CD8-positive, alpha-beta memory T cell (primary cell): ENCODE data around the gene SRSF1. TPM values are rescaled to one million over a fixed set of nuclear protein-coding genes. Genes with fewer than 3 reads are reported as not detected.
A peak's percentile ranks its signal among the peaks of the same experiment; 100 is the strongest.

ENCODE experiments used
- CTCF ChIA-PET: fragments of 350-600 bp; sonication (Branson Sonifier 250); formaldehyde crosslinking; loops from one replicate; lab custom pipeline; 2021; ENCODE audit warnings: antibody characterized with exemption; lab: Charles Lee
- POLR2A ChIA-PET: fragments of 350-600 bp; sonication (Branson Sonifier 250); formaldehyde crosslinking; loops from one replicate; lab custom pipeline; 2021; ENCODE audit warnings: antibody characterized with exemption; lab: Charles Lee
- DNase-seq, 5 donors: peaks; one replicate each; pipeline versions ENCODE4 v3.0.0 to v3.0.0-alpha.2; 2020 to 2022; ENCODE audit warnings: mixed read lengths in 1 of 5
- H3K27ac ChIP-seq: one replicate; pipeline ENCODE4 v1.7.0; 2013; ENCODE audit warnings: low read depth, mild to moderate bottlenecking, low read length, moderate library complexity
- H3K27me3 ChIP-seq: 2 replicates; pipeline ENCODE4 v1.7.0; 2013; ENCODE audit warnings: low read length, mild to moderate bottlenecking; ENCODE audit not compliant: insufficient read depth, poor library complexity, severe bottlenecking
- H3K36me3 ChIP-seq: 2 replicates; pipeline ENCODE4 v1.7.0; 2013; ENCODE audit warnings: mild to moderate bottlenecking, low read length, moderate library complexity; ENCODE audit not compliant: insufficient read depth
- H3K4me1 ChIP-seq: 2 replicates; pipeline ENCODE4 v1.7.0; 2013; ENCODE audit warnings: mild to moderate bottlenecking, low read length, moderate library complexity; ENCODE audit not compliant: insufficient read depth
- H3K4me3 ChIP-seq: 2 replicates; pipeline ENCODE4 v1.7.0; 2013; ENCODE audit warnings: mild to moderate bottlenecking, low read length
- H3K9me3 ChIP-seq: 2 replicates; pipeline ENCODE4 v1.7.0; 2013; ENCODE audit warnings: mild to moderate bottlenecking, low read length
- H3K27ac Mint-ChIP-seq, 8 donors: one replicate each; pipeline ENCODE4 v1.8.0; 2020 to 2021; ENCODE audit warnings: mixed read lengths in 8 of 8, mild to moderate bottlenecking in 6 of 8, inconsistent platforms in 3 of 8, moderate library complexity in 3 of 8
- H3K27me3 Mint-ChIP-seq, 2 donors: one replicate each; pipeline ENCODE4 v1.8.0; 2020 to 2021; ENCODE audit warnings: mixed read lengths in 2 of 2, mild to moderate bottlenecking in 1 of 2, moderate library complexity in 1 of 2
- H3K36me3 Mint-ChIP-seq, 3 donors: one replicate each; pipeline ENCODE4 v1.8.0; 2020 to 2021; ENCODE audit warnings: mixed read lengths in 3 of 3, inconsistent platforms in 1 of 3, mild to moderate bottlenecking in 1 of 3
- H3K4me1 Mint-ChIP-seq, 3 donors: one replicate each; pipeline ENCODE4 v1.8.0; 2020 to 2021; ENCODE audit warnings: mixed read lengths in 3 of 3, inconsistent platforms in 1 of 3, mild to moderate bottlenecking in 1 of 3
- H3K4me3 Mint-ChIP-seq, 7 donors: one replicate each; pipeline ENCODE4 v1.8.0; 2020 to 2021; ENCODE audit warnings: mixed read lengths in 7 of 7, mild to moderate bottlenecking in 6 of 7, moderate library complexity in 4 of 7, inconsistent platforms in 2 of 7
- H3K9me3 Mint-ChIP-seq, 5 donors: one replicate each; pipeline ENCODE4 v1.8.0; 2020 to 2022; ENCODE audit warnings: mixed read lengths in 5 of 5, mild to moderate bottlenecking in 3 of 5, moderate library complexity in 2 of 5, inconsistent platforms in 1 of 5
- polyA plus RNA-seq: library from polyadenylated mRNA; unstranded; fragments of 300-500 nt; fragmentation: Illumina TruSeq; gene quantifications from one replicate; pipeline ENCODE4 v1.2.3, GENCODE V29; 2021
- total RNA-seq, 2 experiments: library from RNA; stranded (reverse); gene quantifications; one replicate each; pipeline ENCODE4 v1.2.3, GENCODE V29; 2021

Gene SRSF1
- total and polyA plus RNA-seq, 3 experiments from 2014 or later: 50.6 to 492 (median 469) TPM

- H3K36me3 ChIP-seq: peaks cover 28% of the 10 kb centered on the region
- Mint-ChIP-seq H3K27me3 (peaks cover 0 to 12% of the 10 kb centered on the region in 2 donors), H3K36me3 (peaks cover 9 to 48% (median 21%) of the 10 kb centered on the region in 3 donors), H3K9me3 (no peaks in the 10 kb centered on the region), H3K4me3 (peak overlapping the region; percentile 99 to 100 (median 100)), H3K4me1 (peaks cover 41 to 50% (median 47%) of the 10 kb centered on the region in 3 donors), H3K27ac (peak overlapping the region; percentile 95 to 100 (median 99))
- CTCF ChIA-PET: interaction anchor here (0.8 to 2.2 kb wide), 13 partner anchors 9 to 309 kb away, joined by 3 to 7 read pairs (median 4); partner anchors contain the start of gene CUEDC1
- H3K4me1 ChIP-seq: peaks cover 37% of the 10 kb centered on the region
- DNase-seq: no peak
- H3K27ac ChIP-seq: peak overlapping the region; percentile 96
- no peaks in the 10 kb centered on the region for H3K27me3 ChIP-seq
- no peaks in the 10 kb centered on the region for H3K9me3 ChIP-seq
- POLR2A ChIA-PET: interaction anchor here (0.6 to 2.8 kb wide), 10 partner anchors 16 to 324 kb away, joined by 3 to 31 read pairs (median 4); partner anchors contain the start of genes DYNLL2, MRPS23 and VEZF1
- peak overlapping the region; percentile 86 for H3K4me3 ChIP-seq
Measured at GRCh38 chr17:58007781-58008706, 998 bp upstream of the SRSF1 start.

GRCh38 chr17:58006560-58006923 lies 504 bp downstream of the SRSF1 start:
- POLR2A ChIA-PET: interaction anchor here (0.5 to 2.8 kb wide), 7 partner anchors 16 to 722 kb away, joined by 3 to 31 read pairs (median 6); partner anchors contain the start of genes DYNLL2, MRPS23, SUPT4H1 and VEZF1
- H3K4me3 Mint-ChIP-seq: peak overlapping the region; percentile 99 to 100 (median 100)
- H3K4me3 ChIP-seq: peak overlapping the region; percentile 86
- DNase-seq: peak; percentile 30 to 70 (median 49)
- H3K27ac Mint-ChIP-seq: peak overlapping the region; percentile 95 to 100 (median 99)
- peak overlapping the region; percentile 96 for H3K27ac ChIP-seq
- H3K27me3 ChIP-seq: no peaks in the 10 kb centered on the region
- no peaks in the 10 kb centered on the region for H3K9me3 ChIP-seq
- peaks cover 32% of the 10 kb centered on the region for H3K36me3 ChIP-seq
- H3K4me1 ChIP-seq: peaks cover 39% of the 10 kb centered on the region
- peaks cover 49 to 64% (median 61%) of the 10 kb centered on the region in 3 donors for H3K4me1 Mint-ChIP-seq
- peaks cover 0 to 10% of the 10 kb centered on the region in 2 donors for H3K27me3 Mint-ChIP-seq
- CTCF ChIA-PET: interaction anchor here (0.5 to 2.2 kb wide), 8 partner anchors 7 to 310 kb away, joined by 3 to 7 read pairs (median 4); partner anchors contain the start of gene VEZF1
- peaks cover 9 to 61% (median 23%) of the 10 kb centered on the region in 3 donors for H3K36me3 Mint-ChIP-seq
- no peaks in the 10 kb centered on the region for H3K9me3 Mint-ChIP-seq

GRCh38 chr17:58005728-58006559 lies 1.1 kb downstream of the SRSF1 start:
- POLR2A ChIA-PET: interaction anchor here (0.5 to 2.8 kb wide), 6 partner anchors 18 to 721 kb away, joined by 3 to 31 read pairs (median 11); partner anchors contain the start of genes DYNLL2, MRPS23, SUPT4H1 and VEZF1
- H3K4me3 Mint-ChIP-seq: peak overlapping the region; percentile 99 to 100 (median 100)
- H3K27ac Mint-ChIP-seq: peak overlapping the region; percentile 95 to 100 (median 99)
- Histone ChIP-seq H3K36me3 (peaks cover 32% of the 10 kb centered on the region), H3K27ac (peak overlapping the region; percentile 96), H3K4me3 (peak overlapping the region; percentile 86), H3K27me3 (no peaks in the 10 kb centered on the region), H3K4me1 (peaks cover 39% of the 10 kb centered on the region), H3K9me3 (no peaks in the 10 kb centered on the region)
- CTCF ChIA-PET: interaction anchor here (0.5 to 2.2 kb wide), 5 partner anchors 9 to 146 kb away, joined by 3 to 6 read pairs (median 3); partner anchors contain the start of gene VEZF1
- DNase-seq: no peak
- peaks cover 52 to 67% (median 64%) of the 10 kb centered on the region in 3 donors for H3K4me1 Mint-ChIP-seq
- H3K36me3 Mint-ChIP-seq: peaks cover 9 to 66% (median 23%) of the 10 kb centered on the region in 3 donors
- H3K27me3 Mint-ChIP-seq: peaks cover 0 to 10% of the 10 kb centered on the region in 2 donors
- H3K9me3 Mint-ChIP-seq: no peaks in the 10 kb centered on the region

- H3K9me3 Mint-ChIP-seq: no peaks in the 10 kb centered on the region
- Histone ChIP-seq H3K36me3 (peaks cover 32% of the 10 kb centered on the region), H3K4me3 (peak overlapping the region; percentile 86), H3K9me3 (no peaks in the 10 kb centered on the region), H3K27me3 (no peaks in the 10 kb centered on the region), H3K27ac (peak overlapping the region; percentile 96), H3K4me1 (peaks cover 39% of the 10 kb centered on the region)
- H3K4me3 Mint-ChIP-seq: peak overlapping the region; percentile 99 to 100 (median 100)
- peak overlapping the region; percentile 77 to 100 (median 98) for H3K27ac Mint-ChIP-seq
- H3K36me3 Mint-ChIP-seq: peaks cover 9 to 72% (median 23%) of the 10 kb centered on the region in 3 donors
- DNase-seq: no peak
- peaks cover 0 to 10% of the 10 kb centered on the region in 2 donors for H3K27me3 Mint-ChIP-seq
- peaks cover 55 to 74% (median 68%) of the 10 kb centered on the region in 3 donors for H3K4me1 Mint-ChIP-seq
- POLR2A ChIA-PET: interaction anchor here (2.8 kb wide), 1 partner anchor 155 kb away, joined by 31 read pairs; the partner anchor contains the start of gene MRPS23
- CTCF ChIA-PET: interaction anchor here (0.9 to 1.1 kb wide), 2 partner anchors 8 to 145 kb away, joined by 3 read pairs; no protein-coding TSS in a partner anchor
Measured at GRCh38 chr17:58005031-58005727, 1.9 kb downstream of the SRSF1 start.

GRCh38 chr17:58004060-58004459 lies 3.0 kb downstream of the SRSF1 start:
- H3K27ac ChIP-seq: no peak overlapping the region
- no peaks in the 10 kb centered on the region for H3K9me3 ChIP-seq
- Mint-ChIP-seq H3K36me3 (peaks cover 9 to 77% (median 23%) of the 10 kb centered on the region in 3 donors), H3K9me3 (no peaks in the 10 kb centered on the region), H3K27ac (peak overlapping the region in 6 of 8 donors; percentile 31 to 93 (median 68)), H3K4me1 (peaks cover 61 to 83% (median 77%) of the 10 kb centered on the region in 3 donors), H3K27me3 (peaks cover 0 to 10% of the 10 kb centered on the region in 2 donors), H3K4me3 (peak overlapping the region in 2 of 7 donors; percentile 16 to 100)
- H3K4me3 ChIP-seq: no peak overlapping the region
- ChIA-PET CTCF (no interaction called here), POLR2A (no interaction called here)
- peaks cover 32% of the 10 kb centered on the region for H3K36me3 ChIP-seq
- peaks cover 43% of the 10 kb centered on the region for H3K4me1 ChIP-seq
- no peaks in the 10 kb centered on the region for H3K27me3 ChIP-seq
- DNase-seq: no peak

GRCh38 chr17:58002973-58003372 lies 4.1 kb downstream of the SRSF1 start:
- ChIA-PET POLR2A (no interaction called here), CTCF (interaction anchor here (1.0 to 5.0 kb wide), 3 partner anchors 144 to 170 kb away, joined by 3 to 54 read pairs (median 3); no protein-coding TSS in a partner anchor)
- no peaks in the 10 kb centered on the region for H3K9me3 Mint-ChIP-seq
- Histone ChIP-seq H3K36me3 (peaks cover 32% of the 10 kb centered on the region), H3K27ac (no peak overlapping the region), H3K4me1 (peaks cover 40% of the 10 kb centered on the region), H3K4me3 (no peak overlapping the region), H3K9me3 (no peaks in the 10 kb centered on the region), H3K27me3 (no peaks in the 10 kb centered on the region)
- H3K4me3 Mint-ChIP-seq: peak overlapping the region in 2 of 7 donors; percentile 6 to 32
- DNase-seq: no peak
- peaks cover 63 to 83% (median 76%) of the 10 kb centered on the region in 3 donors for H3K4me1 Mint-ChIP-seq
- peaks cover 9 to 79% (median 23%) of the 10 kb centered on the region in 3 donors for H3K36me3 Mint-ChIP-seq
- H3K27me3 Mint-ChIP-seq: peaks cover 0 to 10% of the 10 kb centered on the region in 2 donors
- H3K27ac Mint-ChIP-seq: peak overlapping the region; percentile 7 to 86 (median 53)
